ENCODE data around the gene EPHA2.
"Not testable (repeated sequence)": the region's sequence is repeated elsewhere in the genome, so short reads cannot be mapped to it uniquely, and the experiment has no call there.

Gene EPHA2

GRCh38 chr1:16165073-16165364 is 9.2 kb upstream of the EPHA2 start:
- peaks cover 29% of the 10 kb centered on the region for H3K27me3 ChIP-seq (ENCODE audit: insufficient read depth, low read length, poor library complexity)
- no peak overlapping the region for H2AFZ ChIP-seq (ENCODE audit: low read depth, low read length)
- peaks cover 46% of the 10 kb centered on the region for H4K20me1 ChIP-seq (ENCODE audit: insufficient read depth, low read length)
- H3K9me3 ChIP-seq (ENCODE audit: insufficient read depth, low read length, severe bottlenecking), result no peaks in the 10 kb centered on the region
- H3K4me2 ChIP-seq (ENCODE audit: insufficient read depth, low read length), result no peak overlapping the region
- ATAC-seq (ENCODE audit: insufficient read depth, low read depth) (no peak), DNase-seq (no peak)
- H3K27ac ChIP-seq (ENCODE audit: low read length), result no peak overlapping the region
- no peak overlapping the region for H3K4me3 ChIP-seq (ENCODE audit: low read depth in 1 of 2, low read length in 2 of 2)
- H3K79me2 ChIP-seq (ENCODE audit: insufficient read depth, low read length), result no peaks in the 10 kb centered on the region
- peaks cover 36% of the 10 kb centered on the region for H3K4me1 ChIP-seq (ENCODE audit: insufficient read depth, low read length)
- no peak for TF ChIP-seq EZH2 (IDR thresholded peaks at IDR 0.05; ENCODE audit: borderline replicate concordance, low read depth, low read length, severe bottlenecking)
- no peaks in the 10 kb centered on the region for H3K36me3 ChIP-seq (ENCODE audit: insufficient read depth, low read length)
- no peak overlapping the region for H3K9ac ChIP-seq (ENCODE audit: low read depth, low read length)

- no peak for DNase-seq
- Histone ChIP-seq H3K27ac (ENCODE audit: low read length) (no peak overlapping the region), H3K79me2 (ENCODE audit: insufficient read depth, low read length) (no peaks in the 10 kb centered on the region), H3K9me3 (ENCODE audit: insufficient read depth, low read length, severe bottlenecking) (no peaks in the 10 kb centered on the region), H4K20me1 (ENCODE audit: insufficient read depth, low read length) (peaks cover 46% of the 10 kb centered on the region), H3K4me3 (ENCODE audit: low read depth in 1 of 2, low read length in 2 of 2) (no peak overlapping the region), H3K9ac (ENCODE audit: low read depth, low read length) (no peak overlapping the region), H3K4me2 (ENCODE audit: insufficient read depth, low read length) (no peak overlapping the region), H2AFZ (ENCODE audit: low read depth, low read length) (no peak overlapping the region), H3K36me3 (ENCODE audit: insufficient read depth, low read length) (no peaks in the 10 kb centered on the region), H3K4me1 (ENCODE audit: insufficient read depth, low read length) (peaks cover 36% of the 10 kb centered on the region), H3K27me3 (ENCODE audit: insufficient read depth, low read length, poor library complexity) (peaks cover 29% of the 10 kb centered on the region)
- no peak for ATAC-seq (ENCODE audit: insufficient read depth, low read depth)
- TF ChIP-seq CTCF (IDR thresholded peaks at IDR 0.05; ENCODE audit: borderline replicate concordance, extremely low read depth, low read length, poor library complexity, severe bottlenecking) (no peak), EZH2 (IDR thresholded peaks at IDR 0.05; ENCODE audit: borderline replicate concordance, low read depth, low read length, severe bottlenecking) (no peak)
Measured at GRCh38 chr1:16164213-16165072, 8.6 kb upstream of the EPHA2 start.

- H3K4me2 ChIP-seq (ENCODE audit: insufficient read depth, low read length); H3K9ac ChIP-seq (ENCODE audit: low read depth, low read length); ATAC-seq (ENCODE audit: insufficient read depth, low read depth); H3K79me2 ChIP-seq (ENCODE audit: insufficient read depth, low read length); H3K27ac ChIP-seq (ENCODE audit: low read length); H3K4me3 ChIP-seq (ENCODE audit: low read depth in 1 of 2, low read length in 2 of 2); H3K9me3 ChIP-seq (ENCODE audit: insufficient read depth, low read length, severe bottlenecking); H3K36me3 ChIP-seq (ENCODE audit: insufficient read depth, low read length); H2AFZ ChIP-seq (ENCODE audit: low read depth, low read length): not testable (repeated sequence)
- H4K20me1 ChIP-seq (ENCODE audit: insufficient read depth, low read length), result peaks cover 49% of the 10 kb centered on the region
- H3K27me3 ChIP-seq (ENCODE audit: insufficient read depth, low read length, poor library complexity), result peaks cover 22% of the 10 kb centered on the region
- peaks cover 29% of the 10 kb centered on the region for H3K4me1 ChIP-seq (ENCODE audit: insufficient read depth, low read length)
- peak; percentile 31 for DNase-seq
Measured at GRCh38 chr1:16163608-16164212, 7.8 kb upstream of the EPHA2 start.

- no peaks in the 10 kb centered on the region for H3K9me3 ChIP-seq (ENCODE audit: insufficient read depth, low read length, severe bottlenecking)
- peaks cover 46% of the 10 kb centered on the region for H4K20me1 ChIP-seq (ENCODE audit: insufficient read depth, low read length)
- no peak overlapping the region for H2AFZ ChIP-seq (ENCODE audit: low read depth, low read length)
- H3K36me3 ChIP-seq (ENCODE audit: insufficient read depth, low read length), result no peaks in the 10 kb centered on the region
- H3K27ac ChIP-seq (ENCODE audit: low read length), result no peak overlapping the region
- peaks cover 17% of the 10 kb centered on the region for H3K4me1 ChIP-seq (ENCODE audit: insufficient read depth, low read length)
- peak overlapping the region; percentile 55 for H3K4me2 ChIP-seq (ENCODE audit: insufficient read depth, low read length)
- DNase-seq (peak; percentile 88), ATAC-seq (ENCODE audit: insufficient read depth, low read depth) (peak; percentile 90)
- TF ChIP-seq EZH2 (IDR thresholded peaks at IDR 0.05; ENCODE audit: borderline replicate concordance, low read depth, low read length, severe bottlenecking) (no peak), CTCF (IDR thresholded peaks at IDR 0.05; ENCODE audit: borderline replicate concordance, extremely low read depth, low read length, poor library complexity, severe bottlenecking) (no peak)
- H3K79me2 ChIP-seq (ENCODE audit: insufficient read depth, low read length), result no peaks in the 10 kb centered on the region
- peak overlapping the region in 1 of 2 experiments; percentile 24; a peak in 1 of 4 replicates for H3K4me3 ChIP-seq (ENCODE audit: low read depth in 1 of 2, low read length in 2 of 2)
- H3K9ac ChIP-seq (ENCODE audit: low read depth, low read length), result no peak overlapping the region
- peaks cover 16% of the 10 kb centered on the region for H3K27me3 ChIP-seq (ENCODE audit: insufficient read depth, low read length, poor library complexity)
Measured at GRCh38 chr1:16162163-16162822, 6.4 kb upstream of the EPHA2 start.

All from DND-41 (cell line).